ENCODE data around the gene VSX2.
"Not testable (repeated sequence)": the region's sequence is repeated elsewhere in the genome, so short reads cannot be mapped to it uniquely, and the experiment has no call there.

VSX2 gene

GRCh38 chr14:74260525-74261233, 21.4 kb downstream of the VSX2 start:
- no peak for FAIRE-seq

- no peak for FAIRE-seq
These were observed 22.0 kb downstream of the VSX2 start for GRCh38 chr14:74261288-74261687.

GRCh38 chr14:74262076-74262475, 22.8 kb downstream of the VSX2 start:
- no peak for FAIRE-seq

GRCh38 chr14:74263181-74263580, 23.9 kb downstream of the VSX2 start:
- no peak for FAIRE-seq

- FAIRE-seq, result no peak
These were observed 24.7 kb downstream of the VSX2 start for GRCh38 chr14:74263921-74264320.

- no peak for FAIRE-seq
These were observed 26.2 kb downstream of the VSX2 start for GRCh38 chr14:74265301-74265965.

GRCh38 chr14:74267588-74267987, 28.3 kb downstream of the VSX2 start:
- FAIRE-seq, result no peak

- FAIRE-seq, result not testable (repeated sequence)
These were observed 31.3 kb downstream of the VSX2 start for GRCh38 chr14:74270382-74271177.

- FAIRE-seq, result no peak
These were observed 32.1 kb downstream of the VSX2 start for GRCh38 chr14:74271365-74271764.

GRCh38 chr14:74275241-74275841, 36.1 kb downstream of the VSX2 start:
- FAIRE-seq, result no peak

GRCh38 chr14:74278080-74278479, 38.8 kb downstream of the VSX2 start:
- no peak for FAIRE-seq

GRCh38 chr14:74281069-74281468, 41.8 kb downstream of the VSX2 start:
- FAIRE-seq, result no peak

GRCh38 chr14:74286736-74287135, 47.5 kb downstream of the VSX2 start:
- FAIRE-seq, result no peak

- FAIRE-seq, result no peak
These were observed 50.6 kb downstream of the VSX2 start for GRCh38 chr14:74289801-74290200.

- FAIRE-seq, result no peak
These were observed 51.2 kb downstream of the VSX2 start for GRCh38 chr14:74290415-74290814.

- no peak for FAIRE-seq
These were observed 52.8 kb downstream of the VSX2 start for GRCh38 chr14:74292061-74292460.

- no peak for FAIRE-seq
These were observed 54.4 kb downstream of the VSX2 start for GRCh38 chr14:74293606-74294005.

GRCh38 chr14:74296037-74296467, 56.8 kb downstream of the VSX2 start:
- no peak for FAIRE-seq

- FAIRE-seq, result no peak
These were observed 58.7 kb downstream of the VSX2 start for GRCh38 chr14:74297986-74298385.

- no peak for FAIRE-seq
These were observed 59.9 kb downstream of the VSX2 start for GRCh38 chr14:74299061-74299545.

GRCh38 chr14:74301594-74302151, 62.4 kb downstream of the VSX2 start:
- FAIRE-seq, result no peak

GRCh38 chr14:74302152-74302628, 62.9 kb downstream of the VSX2 start:
- no peak for FAIRE-seq
